ENCODE results near the gene SNAPC1. TPM values are rescaled to one million over a fixed set of nuclear protein-coding genes. Genes with fewer than 3 reads are reported as not detected.

SNAPC1 gene
- total and polyA plus RNA-seq, 2 of the 13 experiments (the other 11 are each of a cell fraction or from before 2014, with no cell fraction given): 2.6 to 8.5 TPM

DNA sequence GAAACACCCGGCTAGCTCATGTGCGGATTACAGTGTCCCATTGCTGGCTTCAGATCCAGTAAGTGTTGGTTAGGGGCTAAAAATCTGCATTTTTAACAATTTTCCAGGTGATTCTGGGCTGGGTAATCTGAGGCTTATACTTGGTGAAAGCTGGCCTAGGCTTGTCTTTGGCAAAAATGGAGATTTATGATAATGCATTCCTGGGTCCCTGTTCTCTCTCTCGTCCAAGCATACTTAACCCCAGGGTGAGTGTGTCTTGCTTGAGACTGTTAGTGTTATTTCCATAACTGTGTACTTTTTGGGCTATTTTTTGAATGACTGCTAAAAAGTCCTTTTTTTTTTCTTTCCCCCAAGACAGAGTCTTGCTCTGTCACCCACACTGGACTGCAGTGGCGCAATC is 43.2 kb downstream of the SNAPC1 start:
- intact Hi-C loops (cut with micrococcal nuclease; ENCODE audit: unreplicated experiment) (no loop called here), in situ Hi-C loops (cut with HindIII; ENCODE audit: extremely low pct_ligation_motif_present, low pct_unique_long_range_greater_than_20kb) (no loop called here)
- DNase-seq (ENCODE audit: low spot score) (no peak), ATAC-seq (no peak), FAIRE-seq (no peak)
- peaks cover 1 to 11% of the 10 kb centered on the region in 2 experiments; a peak in 2 of 5 replicates for H3K27me3 ChIP-seq (ENCODE audit: control insufficient read depth in 1 of 2, insufficient read depth in 2 of 2, low read length in 2 of 2)
- H3K4me1 ChIP-seq (ENCODE audit: insufficient read depth, low read length): peaks cover 10% of the 10 kb centered on the region
- POLR2A ChIA-PET: no interaction called here
- H3K36me3 ChIP-seq (replicated peaks in 1 of 2; ENCODE audit: control insufficient read depth in 1 of 2, insufficient read depth in 2 of 2, low read length in 2 of 2): no peaks in the 10 kb centered on the region
- 84% methylated on average over 4 of the region's 4 CpGs for WGBS (ENCODE audit: low lambda C conversion rate)
- H3K27ac ChIP-seq (ENCODE audit: extremely low read length, insufficient read depth, low read length): no peak overlapping the region
- H3K4me2 ChIP-seq (ENCODE audit: low read depth, low read length): no peak overlapping the region
- no peaks in the 10 kb centered on the region for H3K9me3 ChIP-seq (ENCODE audit: low read length)
- H3K9ac ChIP-seq (ENCODE audit: insufficient read depth, low read depth, low read length): no peak overlapping the region
- no peak for TF ChIP-seq ZNF143 (CRISPR knock-in tag; IDR thresholded peaks at IDR 0.05)
- TF ChIP-seq CCAR2 (optimal IDR thresholded peaks at IDR 0.05; ENCODE audit: low read depth, low read length): no peak
- TF ChIP-seq ZBTB3 (CRISPR knock-in tag; IDR thresholded peaks at IDR 0.05; ENCODE audit: borderline replicate concordance, low read depth): no peak
- no peak for TF ChIP-seq NKX3-1 (CRISPR knock-in tag; IDR thresholded peaks at IDR 0.05)
- TF ChIP-seq ZNF136 (CRISPR knock-in tag; IDR thresholded peaks at IDR 0.05; ENCODE audit: low read depth): no peak
- TF ChIP-seq ETV5 (CRISPR knock-in tag; IDR thresholded peaks at IDR 0.05; ENCODE audit: borderline replicate concordance): no peak
- TF ChIP-seq ZNF367 (CRISPR knock-in tag; IDR thresholded peaks at IDR 0.05; ENCODE audit: borderline replicate concordance): no peak
- TF ChIP-seq, protein P1, sequence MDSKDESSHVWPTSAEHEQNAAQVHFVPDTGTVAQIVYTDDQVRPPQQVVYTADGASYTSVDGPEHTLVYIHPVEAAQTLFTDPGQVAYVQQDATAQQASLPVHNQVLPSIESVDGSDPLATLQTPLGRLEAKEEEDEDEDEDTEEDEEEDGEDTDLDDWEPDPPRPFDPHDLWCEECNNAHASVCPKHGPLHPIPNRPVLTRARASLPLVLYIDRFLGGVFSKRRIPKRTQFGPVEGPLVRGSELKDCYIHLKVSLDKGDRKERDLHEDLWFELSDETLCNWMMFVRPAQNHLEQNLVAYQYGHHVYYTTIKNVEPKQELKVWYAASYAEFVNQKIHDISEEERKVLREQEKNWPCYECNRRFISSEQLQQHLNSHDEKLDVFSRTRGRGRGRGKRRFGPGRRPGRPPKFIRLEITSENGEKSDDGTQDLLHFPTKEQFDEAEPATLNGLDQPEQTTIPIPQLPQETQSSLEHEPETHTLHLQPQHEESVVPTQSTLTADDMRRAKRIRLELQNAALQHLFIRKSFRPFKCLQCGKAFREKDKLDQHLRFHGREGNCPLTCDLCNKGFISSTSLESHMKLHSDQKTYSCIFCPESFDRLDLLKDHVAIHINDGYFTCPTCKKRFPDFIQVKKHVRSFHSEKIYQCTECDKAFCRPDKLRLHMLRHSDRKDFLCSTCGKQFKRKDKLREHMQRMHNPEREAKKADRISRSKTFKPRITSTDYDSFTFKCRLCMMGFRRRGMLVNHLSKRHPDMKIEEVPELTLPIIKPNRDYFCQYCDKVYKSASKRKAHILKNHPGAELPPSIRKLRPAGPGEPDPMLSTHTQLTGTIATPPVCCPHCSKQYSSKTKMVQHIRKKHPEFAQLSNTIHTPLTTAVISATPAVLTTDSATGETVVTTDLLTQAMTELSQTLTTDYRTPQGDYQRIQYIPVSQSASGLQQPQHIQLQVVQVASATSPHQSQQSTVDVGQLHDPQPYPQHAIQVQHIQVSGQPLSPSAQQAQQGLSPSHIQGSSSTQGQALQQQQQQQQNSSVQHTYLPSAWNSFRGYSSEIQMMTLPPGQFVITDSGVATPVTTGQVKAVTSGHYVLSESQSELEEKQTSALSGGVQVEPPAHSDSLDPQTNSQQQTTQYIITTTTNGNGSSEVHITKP (CRISPR knock-in tag; IDR thresholded peaks at IDR 0.05; ENCODE audit: low read depth): no peak
- TF ChIP-seq IKZF4 (CRISPR knock-in tag; IDR thresholded peaks at IDR 0.05; ENCODE audit: borderline replicate concordance, low read depth, not compliant biosample characterization): no peak
- no peak overlapping the region for H2AFZ ChIP-seq (ENCODE audit: low read length)
- no peak overlapping the region for H3K4me3 ChIP-seq (replicated peaks in 1 of 3; ENCODE audit: insufficient read depth in 1 of 3, low read depth in 2 of 3, low read length in 3 of 3)
- BruUV-seq (replicated peaks): no TSS peak
- no peaks in the 10 kb centered on the region for H3K79me2 ChIP-seq (ENCODE audit: insufficient read depth, low read length)
- H4K20me1 ChIP-seq (ENCODE audit: insufficient read depth, low read length): no peaks in the 10 kb centered on the region
- CTCF ChIA-PET (ENCODE audit: low intra/inter-chr PET ratio, low total read pairs): no interaction called here
